HG03108 (cell line): ENCODE results near the gene EIF5.

Experiments
- ATAC-seq: cut with Tn5 transposase; IDR thresholded peaks from one replicate; pipeline ENCODE4 v1.9.1; 2021; ENCODE audit warnings: moderate library complexity; ENCODE audit not compliant: unreplicated experiment

The EIF5 gene

DNA sequence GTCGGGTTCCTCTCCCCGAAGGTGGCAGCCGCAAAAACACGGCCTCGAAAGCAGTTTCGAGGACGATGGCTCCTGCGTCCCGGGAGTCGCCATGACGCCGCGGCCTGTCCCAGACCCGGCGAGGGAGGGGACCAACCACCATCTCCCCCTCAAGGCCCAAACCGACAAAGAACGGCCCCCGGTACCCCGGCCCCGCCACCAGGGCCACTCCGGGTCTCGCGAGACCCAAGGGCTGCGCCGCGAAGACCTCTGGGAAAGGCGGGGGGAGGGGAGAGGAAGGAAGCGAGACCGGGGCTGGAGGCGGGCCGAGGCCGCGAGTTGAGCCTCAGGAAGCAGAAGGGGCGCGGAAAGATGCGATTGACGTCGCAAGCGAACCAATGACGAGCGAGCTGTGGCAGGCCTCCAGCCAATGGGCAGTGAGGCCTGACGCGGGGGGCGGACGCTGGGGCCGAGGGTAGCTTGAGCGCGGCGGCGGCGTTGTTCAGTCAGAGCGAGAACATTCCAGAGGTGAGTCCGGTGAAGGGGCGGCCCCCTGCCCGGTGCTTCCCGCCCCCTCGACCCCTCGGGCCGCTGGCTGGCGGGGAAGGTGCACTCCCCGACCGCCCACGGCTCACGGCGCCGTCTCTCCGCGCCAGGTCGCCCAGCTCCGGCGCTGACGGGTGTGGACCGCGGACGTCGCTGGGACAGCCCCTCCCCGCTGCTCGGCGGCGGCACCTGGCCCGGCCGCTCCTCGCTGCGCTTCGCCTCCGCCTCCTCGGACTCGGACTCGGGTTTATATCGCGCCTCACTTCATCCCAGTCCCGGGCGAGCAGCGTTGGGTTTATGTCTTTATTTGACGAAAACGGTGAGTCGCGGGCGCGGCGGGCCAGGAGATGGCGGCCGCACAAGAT, at the start of gene EIF5:
Gene EIF5, plus strand, starts transcription at position 484 of the 890 bp plus-strand sequence. CDS start 1,624 bp downstream, outside the sequence.
- peak; percentile 87 for ATAC-seq

DNA sequence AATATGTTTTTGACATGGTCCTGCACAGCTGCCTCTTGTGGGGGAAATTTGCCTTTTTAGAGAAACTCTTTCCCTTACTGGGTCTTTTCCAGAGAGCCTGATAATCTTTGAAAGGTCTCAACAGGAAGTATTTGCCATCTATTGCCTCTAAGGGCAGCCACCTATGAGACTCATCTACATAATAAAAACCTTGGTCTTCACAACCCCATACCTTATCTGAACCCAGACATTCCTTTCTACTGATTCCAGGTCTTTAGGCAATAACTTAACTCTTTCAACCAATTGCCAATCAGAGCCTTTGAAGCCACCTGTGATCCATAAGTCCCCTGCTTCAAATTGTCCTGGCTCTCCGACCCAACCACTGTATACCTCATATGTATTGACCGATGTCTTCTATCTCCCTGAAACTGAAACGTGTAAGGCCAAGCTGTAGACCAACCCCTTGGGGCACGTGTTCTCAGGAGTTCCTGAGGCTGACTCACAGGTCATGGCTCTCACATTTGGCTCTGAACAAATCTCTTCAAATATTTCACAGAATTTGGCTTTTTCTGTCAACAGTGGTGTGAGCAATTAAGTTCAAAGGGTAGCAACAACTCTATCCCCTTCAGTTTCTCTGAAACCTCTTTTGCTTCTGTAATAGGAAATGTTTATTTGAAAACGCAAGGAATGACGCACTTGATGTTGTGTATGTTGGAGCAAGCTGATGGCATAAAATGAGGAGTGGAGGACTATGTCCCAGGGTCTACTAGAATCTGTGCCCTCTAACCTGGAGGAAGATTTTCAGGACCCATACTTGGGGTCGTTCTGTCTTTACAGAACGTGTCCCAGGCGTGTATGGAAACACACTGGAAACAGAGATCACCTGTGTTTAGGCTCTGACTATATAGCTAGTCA, 49.2 kb upstream of the EIF5 start:
- ATAC-seq = no peak

DNA sequence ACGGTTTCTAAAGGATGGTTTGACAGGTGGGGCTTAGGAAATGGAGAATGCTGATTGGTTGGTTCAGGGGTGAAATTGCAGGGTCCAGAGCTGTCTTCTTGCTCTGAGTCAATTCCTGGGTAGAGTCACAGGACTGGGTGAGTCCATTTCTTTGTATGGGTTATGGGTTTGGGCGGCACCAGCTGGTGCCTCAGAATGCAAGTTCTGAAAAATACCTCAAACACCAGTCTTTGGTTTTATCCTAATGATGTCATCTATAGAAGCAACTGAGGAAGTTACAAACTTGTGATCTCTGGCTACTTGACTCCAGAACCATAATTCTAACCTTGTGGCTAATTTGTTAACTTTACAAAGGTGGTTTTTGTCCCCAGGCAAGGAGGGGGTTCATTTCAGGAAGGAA, 47.6 kb upstream of the EIF5 start:
- ATAC-seq = no peak

DNA sequence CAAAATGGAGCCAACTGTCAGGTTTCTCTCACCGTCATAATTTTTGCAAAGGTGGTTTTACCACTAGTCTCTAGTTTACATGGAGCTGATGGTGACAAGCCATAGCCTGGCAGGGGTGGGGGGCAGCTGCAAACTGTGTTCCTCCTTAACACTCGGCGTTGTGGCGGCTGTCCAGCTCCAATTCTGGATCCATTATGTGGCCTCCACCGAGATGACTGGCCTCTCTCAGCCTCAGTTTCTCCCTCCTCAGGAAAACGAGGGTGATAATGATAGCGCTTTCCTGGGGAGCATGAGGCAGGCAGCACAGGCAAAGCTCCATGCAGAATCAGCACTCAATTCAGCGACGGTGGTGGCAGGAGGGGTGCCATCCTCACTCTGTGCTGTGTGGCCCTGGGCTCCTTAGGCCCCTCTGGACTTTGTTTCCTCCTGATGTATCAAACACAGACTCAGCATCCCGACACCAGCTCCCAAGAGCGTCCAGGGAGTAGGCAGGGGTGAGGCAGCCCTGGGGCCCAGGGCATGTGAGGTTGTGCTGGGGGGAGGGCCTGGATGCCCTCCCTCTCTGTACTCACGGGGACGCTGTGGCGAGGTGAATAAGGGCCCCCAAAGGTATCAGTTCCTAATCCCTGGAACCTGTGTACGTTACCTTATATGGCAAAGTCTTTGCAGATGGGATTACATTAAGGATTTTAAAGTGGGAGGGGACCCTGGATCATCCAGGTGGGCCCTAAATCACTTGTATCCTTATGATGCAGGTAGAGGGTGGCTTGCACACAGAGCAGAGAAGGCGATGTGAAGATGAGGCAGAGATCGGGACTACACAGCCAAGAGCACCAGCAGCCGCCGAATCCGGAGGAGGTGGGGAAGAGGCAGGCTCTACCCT, 46.8 kb upstream of the EIF5 start:
- no peak for ATAC-seq

DNA sequence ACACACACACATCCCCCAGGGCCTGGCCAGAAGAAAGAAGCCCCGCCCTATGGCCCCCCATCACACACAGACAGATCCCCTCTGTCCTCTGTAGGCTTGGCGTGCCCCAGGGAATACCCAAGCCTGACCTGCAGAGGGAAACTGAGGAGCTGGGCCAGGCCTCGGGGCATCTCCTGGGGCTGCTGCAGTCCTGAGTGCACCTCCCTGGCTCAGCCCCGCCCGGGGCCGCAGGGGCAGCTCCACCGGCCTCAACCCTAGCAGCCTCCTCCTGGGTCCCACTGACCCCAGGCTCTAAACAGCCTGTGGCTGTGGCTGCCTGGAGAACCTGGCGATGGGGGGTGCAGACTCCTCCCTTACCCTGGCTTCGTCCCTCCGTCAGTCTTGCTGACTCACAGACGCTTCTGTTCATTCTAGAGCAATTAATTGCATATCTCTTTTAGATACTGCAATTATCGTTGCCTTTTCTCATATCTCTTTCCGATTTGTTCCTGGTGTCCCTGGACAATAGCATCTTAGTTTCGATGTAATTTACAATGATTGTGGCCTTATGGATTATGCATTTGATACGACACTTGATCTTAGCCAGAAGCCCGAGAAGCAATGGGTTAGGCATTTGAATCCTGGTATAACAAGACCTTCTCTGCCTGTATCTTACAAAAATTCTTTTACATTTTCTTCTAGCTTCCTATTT, 45.8 kb upstream of the EIF5 start:
- no peak for ATAC-seq

DNA sequence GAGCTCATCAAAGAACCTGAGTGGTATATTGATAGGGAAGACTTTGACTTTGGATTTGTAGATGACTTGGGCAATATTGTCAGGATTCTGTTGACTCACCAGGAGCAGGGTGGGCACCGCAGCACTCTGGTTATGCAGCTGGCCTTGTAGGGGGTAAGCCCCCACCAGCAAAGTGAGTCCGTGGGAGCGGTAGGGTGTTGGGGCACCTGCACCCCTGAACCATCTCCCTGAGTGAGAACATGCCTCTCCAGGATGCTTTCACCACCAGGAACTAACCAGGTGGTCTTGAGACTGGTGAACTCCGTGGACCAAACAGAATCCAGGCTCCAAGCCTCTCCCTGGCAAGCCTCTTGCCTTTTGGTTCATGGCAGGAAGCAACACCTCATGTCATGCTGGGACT, 44.0 kb upstream of the EIF5 start:
- no peak for ATAC-seq

DNA sequence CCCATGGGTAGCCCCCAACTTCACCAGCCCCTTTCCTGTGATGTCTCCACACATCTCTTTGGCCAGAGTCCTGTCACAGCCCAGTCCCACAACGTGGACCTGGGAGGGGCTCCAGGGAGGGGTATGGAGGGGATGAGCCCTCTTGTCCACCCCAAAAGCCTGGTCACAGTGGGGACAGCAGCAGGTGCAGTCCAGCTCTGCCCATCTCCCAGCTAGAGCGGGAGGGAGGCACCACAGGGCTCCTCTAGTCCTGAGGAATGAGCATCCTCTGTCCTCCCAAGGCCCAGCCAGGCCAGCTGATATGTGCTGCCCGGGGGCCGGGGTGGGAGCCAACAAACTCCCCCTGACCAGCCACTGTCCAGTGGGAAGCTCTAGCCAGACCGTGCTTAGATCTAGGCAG, 43.5 kb upstream of the EIF5 start:
- ATAC-seq = no peak

DNA sequence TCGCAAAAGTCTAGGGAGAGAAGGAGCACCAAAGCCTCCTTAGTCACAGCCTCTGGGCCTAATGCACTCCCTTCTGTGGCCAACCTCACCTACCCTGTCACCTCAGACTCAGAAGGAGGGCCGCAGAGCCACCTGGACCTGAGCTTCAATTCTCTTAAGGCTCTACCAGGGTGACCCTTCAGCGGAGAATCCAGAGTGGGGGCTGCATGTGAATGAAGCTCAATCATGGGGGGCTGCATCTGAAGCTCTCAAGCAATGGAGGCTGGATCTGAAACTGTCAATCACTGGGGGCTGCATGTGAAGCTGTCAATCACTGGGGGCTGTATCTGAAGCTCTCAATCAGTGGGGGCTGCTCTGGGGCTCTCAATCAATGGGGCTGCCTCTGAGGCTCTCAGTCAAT, 43.1 kb upstream of the EIF5 start:
- no peak for ATAC-seq

DNA sequence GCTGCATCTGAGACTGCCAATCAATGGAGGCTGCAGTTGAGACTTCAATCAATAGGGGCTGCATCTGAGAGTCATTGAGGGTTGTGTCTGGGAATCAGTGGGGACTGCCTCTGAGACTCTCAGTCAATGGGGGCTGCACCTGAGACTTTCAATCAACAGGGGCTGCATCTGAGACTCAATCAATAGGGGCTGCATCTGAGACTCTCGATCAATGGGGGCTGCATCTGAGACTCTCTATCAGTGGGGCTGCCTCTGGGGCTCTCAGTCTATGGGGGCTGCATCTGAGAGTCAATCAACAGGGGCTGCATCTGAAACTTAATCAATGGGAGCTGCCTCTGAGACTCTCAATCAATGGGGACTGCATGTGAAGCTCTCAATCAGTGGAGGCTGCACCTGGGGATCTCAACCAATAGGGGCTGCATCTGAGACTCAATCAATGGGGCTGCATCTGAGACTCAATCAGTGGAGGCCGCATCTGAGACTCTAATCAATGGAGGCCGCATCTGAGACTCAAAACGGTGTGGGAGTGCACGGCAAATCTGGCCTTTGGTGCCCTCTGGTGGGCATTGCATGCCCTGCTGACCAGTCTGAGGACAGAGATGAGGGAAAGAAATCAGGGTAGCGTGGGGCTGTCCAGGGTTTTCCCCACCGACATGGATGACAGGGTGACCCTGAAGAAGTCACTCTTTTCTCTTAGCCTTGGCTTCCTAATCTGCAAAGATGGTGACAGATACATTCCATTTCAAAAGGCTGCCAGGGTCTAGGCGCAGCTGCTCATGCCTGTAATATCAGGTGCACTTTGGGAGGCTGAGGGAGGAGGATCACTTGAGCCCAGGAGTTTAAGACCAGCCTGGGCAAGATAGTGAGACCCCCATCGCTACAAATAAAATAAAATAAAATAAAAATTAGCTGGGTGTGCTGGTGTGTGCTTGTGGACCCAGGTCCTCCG, 41.3 kb upstream of the EIF5 start:
- ATAC-seq = peak; percentile 64

DNA sequence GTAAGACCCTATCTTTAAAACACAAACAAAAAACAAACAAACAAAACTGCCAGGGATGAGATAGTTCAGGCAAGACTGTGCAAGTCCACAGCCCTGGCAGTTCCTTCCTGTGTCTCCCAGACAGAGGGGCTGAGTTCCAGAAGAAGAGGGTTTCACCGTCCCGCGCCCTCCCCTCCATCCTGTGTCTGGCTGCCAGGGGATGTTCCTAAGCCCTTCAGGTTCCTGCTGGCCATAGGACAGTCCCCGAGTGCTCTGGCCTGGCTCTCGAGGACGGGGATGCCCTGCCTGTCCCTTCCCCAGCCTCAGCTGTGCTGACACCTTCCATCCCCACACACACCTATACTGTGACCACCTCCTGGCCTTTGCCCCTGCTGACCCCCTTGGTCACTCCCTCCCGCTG, 40.6 kb upstream of the EIF5 start:
- ATAC-seq = no peak

DNA sequence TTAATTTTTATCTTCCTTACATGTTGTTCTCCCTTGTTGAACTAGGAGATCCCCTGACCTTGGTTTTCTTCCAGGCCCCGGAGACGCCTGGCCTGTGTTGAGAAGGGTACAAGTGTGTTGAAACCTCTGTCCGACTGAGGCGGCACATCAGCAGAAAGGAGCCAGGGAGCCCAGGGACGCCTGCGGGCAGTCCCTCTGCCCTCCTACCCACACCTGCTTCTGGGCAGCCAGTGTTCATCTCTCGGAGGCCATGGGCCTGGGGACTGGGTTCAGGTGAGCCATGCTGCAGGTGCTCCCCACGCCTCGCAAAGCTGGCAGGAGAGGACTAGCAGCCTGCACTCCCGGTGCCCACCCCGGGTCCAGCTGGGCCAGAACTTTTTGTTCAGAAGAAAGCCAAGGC, 39.9 kb upstream of the EIF5 start:
- ATAC-seq = no peak

DNA sequence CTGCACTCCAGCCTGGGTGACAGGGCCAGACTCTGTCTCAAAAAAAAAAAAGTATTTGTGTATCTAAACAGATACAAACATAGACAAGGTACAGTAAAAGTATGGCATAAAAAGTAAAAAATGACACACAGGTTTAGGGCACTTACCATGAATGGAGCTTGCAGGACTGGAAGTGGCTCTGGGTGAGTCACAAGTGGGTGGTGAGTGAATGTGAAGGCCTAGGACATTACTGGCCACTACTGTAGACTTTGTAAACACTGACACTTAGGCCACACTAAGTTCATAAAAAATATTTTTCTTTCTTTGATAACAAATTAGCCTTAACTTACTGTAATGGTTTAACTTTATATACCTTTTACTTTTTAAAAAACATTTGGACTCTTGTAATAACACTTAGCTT, 38.0 kb upstream of the EIF5 start:
- ATAC-seq = no peak

DNA sequence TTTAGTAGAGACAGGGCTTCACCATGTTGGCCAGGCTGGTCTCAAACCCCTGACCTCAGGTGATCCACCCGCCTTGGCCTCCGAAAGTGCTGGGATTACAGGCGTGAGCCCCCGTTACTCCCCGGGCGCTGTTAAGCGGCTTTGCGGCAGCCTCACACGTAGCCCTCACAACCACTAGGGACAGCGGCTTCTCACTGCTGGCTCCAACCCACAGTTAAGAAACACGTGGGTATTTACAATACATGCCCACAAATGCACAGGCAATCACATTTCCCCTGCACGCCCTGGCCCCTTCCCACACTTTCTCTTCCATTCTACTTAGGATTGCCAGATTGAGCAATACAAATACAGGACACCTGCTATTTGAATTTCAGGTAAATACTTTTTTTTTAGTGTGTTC, 37.0 kb upstream of the EIF5 start:
- ATAC-seq = no peak

DNA sequence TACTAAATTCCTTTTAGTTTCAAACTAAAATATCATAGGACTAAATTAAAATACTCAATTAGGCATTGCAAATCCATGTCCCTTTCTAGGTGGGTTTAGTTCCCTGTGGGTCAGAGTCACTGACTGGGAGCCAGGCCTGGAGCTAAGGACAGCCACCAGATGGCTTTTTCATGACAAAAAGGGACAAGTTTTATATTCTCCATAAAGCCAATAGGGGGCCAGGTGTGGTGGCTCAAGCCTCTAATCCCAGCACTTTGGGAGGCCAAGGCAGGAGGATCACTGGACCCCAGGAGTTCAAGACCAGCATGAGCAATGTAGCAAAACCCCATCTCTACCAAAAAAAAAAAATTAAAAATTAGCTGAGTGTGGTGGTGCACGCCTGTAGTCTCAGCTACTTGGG, 35.4 kb upstream of the EIF5 start:
- no peak for ATAC-seq

DNA sequence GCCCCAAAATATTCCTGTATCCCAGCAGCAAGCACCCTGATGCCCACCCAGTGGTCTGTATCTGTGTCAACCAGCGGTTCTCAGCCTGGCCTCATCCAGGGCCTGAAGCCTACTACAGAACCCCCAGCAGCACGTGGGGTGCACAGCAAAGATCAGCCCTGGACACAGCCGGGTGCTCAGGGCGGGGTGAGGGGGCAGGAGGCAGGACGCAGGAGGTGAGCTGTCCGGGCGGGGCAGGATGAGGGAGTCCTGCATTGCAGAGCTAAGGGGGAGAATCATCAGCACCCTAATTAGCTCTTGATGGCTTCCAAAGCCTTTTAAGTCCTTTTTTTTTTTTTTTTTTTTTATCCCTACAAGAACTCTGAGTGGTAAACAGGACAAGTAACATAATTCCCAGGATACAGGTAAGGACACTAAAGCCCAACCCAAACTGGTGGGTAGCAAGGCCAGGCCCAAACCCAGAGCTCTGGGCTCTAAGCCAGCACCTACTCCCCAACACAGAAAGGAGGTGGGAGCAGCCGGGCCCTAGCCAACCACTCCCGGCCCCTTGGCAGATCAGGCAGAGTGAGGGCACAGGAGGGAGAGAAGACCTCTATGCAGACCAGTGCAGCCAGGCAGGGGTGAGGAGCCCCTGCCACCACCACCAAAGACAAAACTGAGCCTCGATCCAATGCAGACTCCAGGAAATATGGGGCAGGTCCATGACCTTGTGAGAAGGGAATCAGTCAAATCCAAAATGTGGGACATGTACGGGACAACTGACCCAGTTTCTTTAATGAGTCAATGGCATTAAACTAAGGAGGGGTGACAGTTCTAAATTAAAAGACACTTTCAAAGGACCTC, 32.3 kb upstream of the EIF5 start:
- no peak for ATAC-seq

DNA sequence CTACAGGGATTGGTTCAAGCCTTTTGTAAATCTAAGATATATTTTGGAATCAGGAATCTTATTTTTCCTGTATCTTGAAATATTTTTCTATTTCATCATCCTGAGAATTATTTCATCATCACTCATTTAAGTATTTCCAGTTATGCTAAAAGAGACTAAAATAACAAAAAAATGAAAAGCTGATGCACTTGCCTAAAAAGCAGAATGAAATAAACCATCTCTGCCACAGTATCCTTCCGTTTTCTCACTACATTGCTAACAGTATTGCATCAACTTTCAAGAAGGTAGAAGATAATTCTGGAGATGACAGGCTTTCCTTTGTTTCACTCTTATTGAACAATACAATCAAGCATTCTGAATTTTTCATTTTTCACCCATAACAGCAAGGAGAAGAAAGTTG, 31.1 kb upstream of the EIF5 start:
- ATAC-seq = no peak

DNA sequence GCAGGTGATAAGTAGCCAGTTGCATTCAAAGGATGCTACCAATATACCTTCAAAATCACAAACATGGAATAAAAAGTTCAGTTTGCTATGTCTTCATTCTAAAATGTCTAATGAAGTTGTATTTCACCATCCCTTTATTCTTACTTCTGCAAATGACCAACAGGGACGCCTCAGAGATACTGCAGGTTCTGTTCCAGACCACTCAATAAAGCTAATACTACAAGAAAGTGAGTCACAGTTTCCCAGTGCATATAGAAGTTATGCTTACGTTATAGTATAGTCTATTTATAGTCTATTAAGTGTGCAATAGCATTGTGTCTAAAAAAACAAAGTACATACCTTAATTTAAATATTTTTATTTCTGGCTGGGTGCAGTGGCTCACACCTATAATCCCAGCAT, 29.3 kb upstream of the EIF5 start:
- ATAC-seq = no peak
